ENCODE measurements around the gene FAM241B. TPM values are rescaled to one million over a fixed set of nuclear protein-coding genes. Genes with fewer than 3 reads are reported as not detected.

Gene FAM241B
- total and polyA plus RNA-seq, 7 donors, result 1.1 to 6.2 (median 2.8) TPM

- Histone ChIP-seq H3K27ac (no peak overlapping the region), H3K9me3 (no peaks in the 10 kb centered on the region), H3K36me3 (ENCODE audit: insufficient read depth in 1 of 2, low read depth in 1 of 2) (no peaks in the 10 kb centered on the region), H3K4me3 (no peak overlapping the region), H3K27me3 (ENCODE audit: insufficient read depth in 3 of 3, low read length in 2 of 3) (no peaks in the 10 kb centered on the region), H3K4me1 (no peaks in the 10 kb centered on the region)
- TF ChIP-seq, protein P1, sequence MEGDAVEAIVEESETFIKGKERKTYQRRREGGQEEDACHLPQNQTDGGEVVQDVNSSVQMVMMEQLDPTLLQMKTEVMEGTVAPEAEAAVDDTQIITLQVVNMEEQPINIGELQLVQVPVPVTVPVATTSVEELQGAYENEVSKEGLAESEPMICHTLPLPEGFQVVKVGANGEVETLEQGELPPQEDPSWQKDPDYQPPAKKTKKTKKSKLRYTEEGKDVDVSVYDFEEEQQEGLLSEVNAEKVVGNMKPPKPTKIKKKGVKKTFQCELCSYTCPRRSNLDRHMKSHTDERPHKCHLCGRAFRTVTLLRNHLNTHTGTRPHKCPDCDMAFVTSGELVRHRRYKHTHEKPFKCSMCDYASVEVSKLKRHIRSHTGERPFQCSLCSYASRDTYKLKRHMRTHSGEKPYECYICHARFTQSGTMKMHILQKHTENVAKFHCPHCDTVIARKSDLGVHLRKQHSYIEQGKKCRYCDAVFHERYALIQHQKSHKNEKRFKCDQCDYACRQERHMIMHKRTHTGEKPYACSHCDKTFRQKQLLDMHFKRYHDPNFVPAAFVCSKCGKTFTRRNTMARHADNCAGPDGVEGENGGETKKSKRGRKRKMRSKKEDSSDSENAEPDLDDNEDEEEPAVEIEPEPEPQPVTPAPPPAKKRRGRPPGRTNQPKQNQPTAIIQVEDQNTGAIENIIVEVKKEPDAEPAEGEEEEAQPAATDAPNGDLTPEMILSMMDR (IDR thresholded peaks at IDR 0.05), result no peak
- no peak for ATAC-seq
- DNase-seq, result no peak
- 62 to 71% (median 70%) methylated on average over 4 of the region's 4 CpGs for WGBS, 3 donors
- intact Hi-C loops (cut with DNase I), result no loop called here
These were observed 13.7 kb upstream of the FAM241B start for GRCh38 chr10:69616358-69616757.

- DNase-seq (no peak), ATAC-seq (no peak)
- Histone ChIP-seq H3K27ac (no peak overlapping the region), H3K4me1 (no peaks in the 10 kb centered on the region), H3K9me3 (no peaks in the 10 kb centered on the region), H3K4me3 (no peak overlapping the region), H3K27me3 (ENCODE audit: insufficient read depth in 3 of 3, low read length in 2 of 3) (peaks cover 0 to 4% (median 0%) of the 10 kb centered on the region in 3 donors), H3K36me3 (ENCODE audit: insufficient read depth in 1 of 2, low read depth in 1 of 2) (no peaks in the 10 kb centered on the region)
- intact Hi-C loops (cut with DNase I), result no loop called here
- TF ChIP-seq, protein P1 (IDR thresholded peaks at IDR 0.05), result no peak
- WGBS, 3 donors, result 86 to 94% (median 87%) methylated on average over 2 of the region's 2 CpGs
These were observed 11.3 kb upstream of the FAM241B start for GRCh38 chr10:69618746-69619145.

- H3K9me3 ChIP-seq, result no peaks in the 10 kb centered on the region
- DNase-seq (no peak), ATAC-seq (no peak)
- intact Hi-C loops (cut with DNase I), result no loop called here
- no peaks in the 10 kb centered on the region for H3K4me1 ChIP-seq
- H3K36me3 ChIP-seq (ENCODE audit: insufficient read depth in 1 of 2, low read depth in 1 of 2), result no peaks in the 10 kb centered on the region
- 74 to 93% (median 84%) methylated on average over 7 of the region's 7 CpGs for WGBS, 3 donors
- TF ChIP-seq, protein P1 (IDR thresholded peaks at IDR 0.05), result no peak
- peaks cover 0 to 4% (median 0%) of the 10 kb centered on the region in 3 donors for H3K27me3 ChIP-seq (ENCODE audit: insufficient read depth in 3 of 3, low read length in 2 of 3)
- no peak overlapping the region for H3K27ac ChIP-seq
- no peak overlapping the region for H3K4me3 ChIP-seq
These were observed 10.4 kb upstream of the FAM241B start for GRCh38 chr10:69619626-69620025.

- TF ChIP-seq, protein P1 (IDR thresholded peaks at IDR 0.05), result no peak
- Histone ChIP-seq H3K9me3 (no peaks in the 10 kb centered on the region), H3K27ac (no peak overlapping the region), H3K27me3 (ENCODE audit: insufficient read depth in 3 of 3, low read length in 2 of 3) (peaks cover 0 to 6% (median 0%) of the 10 kb centered on the region in 3 donors), H3K4me1 (no peaks in the 10 kb centered on the region), H3K4me3 (no peak overlapping the region), H3K36me3 (ENCODE audit: insufficient read depth in 1 of 2, low read depth in 1 of 2) (no peaks in the 10 kb centered on the region)
- intact Hi-C loops (cut with DNase I), result no loop called here
- ATAC-seq (no peak), DNase-seq (no peak)
- 53 to 56% (median 53%) methylated on average over 5 of the region's 5 CpGs for WGBS, 3 donors
These were observed 9.4 kb upstream of the FAM241B start for GRCh38 chr10:69620625-69621024.

- WGBS, 3 donors, result 48 to 53% (median 53%) methylated on average over 2 of the region's 2 CpGs
- Histone ChIP-seq H3K27ac (no peak overlapping the region), H3K9me3 (no peaks in the 10 kb centered on the region), H3K27me3 (ENCODE audit: insufficient read depth in 3 of 3, low read length in 2 of 3) (peaks cover 0 to 12% (median 0%) of the 10 kb centered on the region in 3 donors), H3K4me1 (no peaks in the 10 kb centered on the region), H3K4me3 (no peak overlapping the region), H3K36me3 (ENCODE audit: insufficient read depth in 1 of 2, low read depth in 1 of 2) (no peaks in the 10 kb centered on the region)
- TF ChIP-seq, protein P1 (IDR thresholded peaks at IDR 0.05), result no peak
- no peak for ATAC-seq
- intact Hi-C loops (cut with DNase I), result no loop called here
- no peak for DNase-seq
These were observed 5.7 kb upstream of the FAM241B start for GRCh38 chr10:69624245-69624786.

Measured in psoas muscle (tissue), 8 donors.